Transverse colon (tissue), 4 donors: ENCODE results near the gene DUOXA1.

Source experiments
- EP300 ChIP-seq: sonication (generic); formaldehyde crosslinking; IDR thresholded peaks from one replicate; pipeline ENCODE4 v1.6.1; 2017; ENCODE audit warnings: antibody characterized with exemption, low read depth
- POLR2A ChIP-seq: fragments of 450-650 bp; IDR thresholded peaks from one replicate; pipeline ENCODE4 v1.6.1; 2016; ENCODE audit warnings: antibody characterized with exemption, mild to moderate bottlenecking, moderate library complexity
- POLR2AphosphoS5 ChIP-seq, 3 donors: sonication (generic); formaldehyde crosslinking; IDR thresholded peaks; one replicate each; pipeline ENCODE4 v1.6.1; 2016; ENCODE audit warnings: antibody characterized with exemption in 3 of 3
- TF ChIP-seq, protein P1 (sequence below), 5 experiments: fragments of 200-600 bp in 3 of 5; fragments of 450-650 bp in 2 of 5; sonication (generic) in 3 of 5; IDR thresholded peaks; 1 replicate in 2 of 5; 2 replicates in 3 of 5; pipeline ENCODE4 v1.5.1; 2016 to 2017; ENCODE audit warnings: antibody characterized with exemption in 5 of 5, inconsistent platforms in 3 of 5, mild to moderate bottlenecking in 2 of 5, moderate library complexity in 1 of 5

DNA sequence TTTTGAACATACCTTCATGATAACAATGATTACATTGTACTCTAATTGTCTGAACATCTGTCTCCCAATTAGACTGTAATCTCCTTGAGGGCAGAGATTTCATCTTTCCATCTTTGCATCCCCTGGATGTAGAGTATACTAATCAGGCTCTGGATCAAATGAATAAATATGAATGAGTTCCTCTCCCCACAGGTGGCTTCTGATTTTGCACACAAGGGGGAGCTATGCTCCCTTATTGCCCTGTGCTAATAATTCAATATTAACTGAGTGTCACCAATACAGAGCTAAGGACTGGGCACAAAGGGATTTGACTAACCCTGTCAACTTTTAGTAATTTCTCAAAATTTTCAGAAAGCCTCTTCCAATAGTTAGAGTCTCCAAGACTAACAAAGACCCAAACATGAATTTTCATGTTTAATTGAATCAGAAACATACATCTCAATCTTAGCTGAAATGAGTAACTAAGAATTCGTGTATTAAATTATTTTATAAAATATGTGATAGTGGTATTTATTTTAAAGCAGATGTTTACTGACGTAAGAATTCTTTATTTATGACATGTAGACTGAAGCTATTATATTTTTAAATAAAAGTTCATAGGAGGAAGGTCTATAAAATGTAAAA, 3.0 kb downstream of the DUOXA1 start:
- TF ChIP-seq, protein P1, sequence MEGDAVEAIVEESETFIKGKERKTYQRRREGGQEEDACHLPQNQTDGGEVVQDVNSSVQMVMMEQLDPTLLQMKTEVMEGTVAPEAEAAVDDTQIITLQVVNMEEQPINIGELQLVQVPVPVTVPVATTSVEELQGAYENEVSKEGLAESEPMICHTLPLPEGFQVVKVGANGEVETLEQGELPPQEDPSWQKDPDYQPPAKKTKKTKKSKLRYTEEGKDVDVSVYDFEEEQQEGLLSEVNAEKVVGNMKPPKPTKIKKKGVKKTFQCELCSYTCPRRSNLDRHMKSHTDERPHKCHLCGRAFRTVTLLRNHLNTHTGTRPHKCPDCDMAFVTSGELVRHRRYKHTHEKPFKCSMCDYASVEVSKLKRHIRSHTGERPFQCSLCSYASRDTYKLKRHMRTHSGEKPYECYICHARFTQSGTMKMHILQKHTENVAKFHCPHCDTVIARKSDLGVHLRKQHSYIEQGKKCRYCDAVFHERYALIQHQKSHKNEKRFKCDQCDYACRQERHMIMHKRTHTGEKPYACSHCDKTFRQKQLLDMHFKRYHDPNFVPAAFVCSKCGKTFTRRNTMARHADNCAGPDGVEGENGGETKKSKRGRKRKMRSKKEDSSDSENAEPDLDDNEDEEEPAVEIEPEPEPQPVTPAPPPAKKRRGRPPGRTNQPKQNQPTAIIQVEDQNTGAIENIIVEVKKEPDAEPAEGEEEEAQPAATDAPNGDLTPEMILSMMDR (IDR thresholded peaks at IDR 0.05), result peak; percentile 36 to 59 (median 56)
- no peak for TF ChIP-seq EP300
- TF ChIP-seq POLR2AphosphoS5 (IDR thresholded peaks at IDR 0.05), result no peak
- no peak for TF ChIP-seq POLR2A
